ENCODE data around the gene NFATC3. TPM values are rescaled to one million over a fixed set of nuclear protein-coding genes. Genes with fewer than 3 reads are reported as not detected.

NFATC3 gene
- total and polyA plus RNA-seq, 12 donors = 6.3 to 32.9 (median 23.4) TPM

DNA sequence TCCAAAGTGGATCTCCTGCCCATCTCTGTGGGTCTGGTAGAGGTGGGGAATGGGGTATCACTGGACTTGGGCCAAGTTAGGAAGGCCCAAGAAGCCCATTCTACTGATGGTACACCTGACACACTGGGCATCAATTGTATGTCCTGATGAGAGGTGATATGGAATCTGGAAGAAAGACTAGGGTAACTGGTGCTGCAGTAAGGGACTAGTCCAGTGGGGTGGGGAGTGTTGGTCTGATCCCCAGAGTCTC, 5.9 kb upstream of the NFATC3 start:
- intact Hi-C loops (cut with DNase I) = no loop called here
- Histone ChIP-seq H3K4me1 (peaks cover 15 to 80% (median 59%) of the 10 kb centered on the region in 9 donors), H3K4me3 (no peak overlapping the region), H3K27ac (peak overlapping the region; percentile 76 to 99 (median 86)), H3K9me3 (no peaks in the 10 kb centered on the region), H3K27me3 (no peaks in the 10 kb centered on the region), H3K36me3 (peaks cover 0 to 44% (median 5%) of the 10 kb centered on the region in 9 donors)
- no peak for ATAC-seq
- DNase-seq = no peak
- TF ChIP-seq, protein P1, sequence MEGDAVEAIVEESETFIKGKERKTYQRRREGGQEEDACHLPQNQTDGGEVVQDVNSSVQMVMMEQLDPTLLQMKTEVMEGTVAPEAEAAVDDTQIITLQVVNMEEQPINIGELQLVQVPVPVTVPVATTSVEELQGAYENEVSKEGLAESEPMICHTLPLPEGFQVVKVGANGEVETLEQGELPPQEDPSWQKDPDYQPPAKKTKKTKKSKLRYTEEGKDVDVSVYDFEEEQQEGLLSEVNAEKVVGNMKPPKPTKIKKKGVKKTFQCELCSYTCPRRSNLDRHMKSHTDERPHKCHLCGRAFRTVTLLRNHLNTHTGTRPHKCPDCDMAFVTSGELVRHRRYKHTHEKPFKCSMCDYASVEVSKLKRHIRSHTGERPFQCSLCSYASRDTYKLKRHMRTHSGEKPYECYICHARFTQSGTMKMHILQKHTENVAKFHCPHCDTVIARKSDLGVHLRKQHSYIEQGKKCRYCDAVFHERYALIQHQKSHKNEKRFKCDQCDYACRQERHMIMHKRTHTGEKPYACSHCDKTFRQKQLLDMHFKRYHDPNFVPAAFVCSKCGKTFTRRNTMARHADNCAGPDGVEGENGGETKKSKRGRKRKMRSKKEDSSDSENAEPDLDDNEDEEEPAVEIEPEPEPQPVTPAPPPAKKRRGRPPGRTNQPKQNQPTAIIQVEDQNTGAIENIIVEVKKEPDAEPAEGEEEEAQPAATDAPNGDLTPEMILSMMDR (IDR thresholded peaks at IDR 0.05) = no peak

- H3K36me3 ChIP-seq = peaks cover 0 to 41% (median under 1%) of the 10 kb centered on the region in 9 donors
- H3K4me3 ChIP-seq = no peak overlapping the region
- DNase-seq = peak; percentile 80 to 88
- H3K4me1 ChIP-seq = peaks cover 16 to 85% (median 61%) of the 10 kb centered on the region in 9 donors
- TF ChIP-seq, protein P1 (IDR thresholded peaks at IDR 0.05) = no peak
- peak overlapping the region; percentile 76 to 99 (median 86) for H3K27ac ChIP-seq
- WGBS, 2 donors = 31 to 45% methylated on average over 13 of the region's 13 CpGs
- H3K27me3 ChIP-seq = no peaks in the 10 kb centered on the region
- intact Hi-C loops (cut with DNase I) = loop anchor here in 1 of 10 donors (10.0 kb wide), 1 partner anchor 155 kb away; the partner anchor contains the start of gene ESRP2
- ATAC-seq = peak; percentile 39 to 72 (median 59)
- H3K9me3 ChIP-seq = no peaks in the 10 kb centered on the region
Observed at GRCh38 chr16:68079626-68080344, 5.4 kb upstream of the NFATC3 start.

- no peaks in the 10 kb centered on the region for H3K9me3 ChIP-seq
- intact Hi-C loops (cut with DNase I) = loop anchor here in 1 of 10 donors (10.0 kb wide), 1 partner anchor 153 kb away; the partner anchor contains the start of gene ESRP2
- H3K4me1 ChIP-seq = peaks cover 16 to 82% (median 61%) of the 10 kb centered on the region in 9 donors
- ATAC-seq (no peak), DNase-seq (no peak)
- H3K4me3 ChIP-seq = no peak overlapping the region
- no peaks in the 10 kb centered on the region for H3K27me3 ChIP-seq
- TF ChIP-seq, protein P1 (IDR thresholded peaks at IDR 0.05) = no peak
- peaks cover 0 to 20% (median 0%) of the 10 kb centered on the region in 9 donors for H3K36me3 ChIP-seq
- H3K27ac ChIP-seq = peak overlapping the region in 6 of 10 donors; percentile 21 to 99 (median 65)
Observed at GRCh38 chr16:68081861-68082628, 3.1 kb upstream of the NFATC3 start.

GRCh38 chr16:68082629-68083238, 2.4 kb upstream of the NFATC3 start:
- intact Hi-C loops (cut with DNase I) = loop anchor here in 1 of 10 donors (10.0 kb wide), 1 partner anchor 152 kb away; the partner anchor contains the start of gene ESRP2
- H3K27me3 ChIP-seq = no peaks in the 10 kb centered on the region
- H3K4me1 ChIP-seq = peaks cover 16 to 85% (median 68%) of the 10 kb centered on the region in 9 donors
- H3K9me3 ChIP-seq = no peaks in the 10 kb centered on the region
- peaks cover 0 to 13% (median 0%) of the 10 kb centered on the region in 9 donors for H3K36me3 ChIP-seq
- TF ChIP-seq, protein P1 (IDR thresholded peaks at IDR 0.05) = no peak
- no peak overlapping the region for H3K4me3 ChIP-seq
- H3K27ac ChIP-seq = peak overlapping the region in 6 of 10 donors; percentile 15 to 100 (median 99)
- 83 to 86% methylated on average over 2 of the region's 2 CpGs for WGBS, 2 donors
- ATAC-seq (no peak), DNase-seq (no peak)

Measured in heart right ventricle (tissue), 16 donors.